ENCODE measurements around the gene FAM200B. TPM values are rescaled to one million over a fixed set of nuclear protein-coding genes. Genes with fewer than 3 reads are reported as not detected.

The FAM200B gene
- total and polyA plus RNA-seq, 2 donors (not counting 3 experiments of a cell fraction or from before 2014, with no cell fraction given): 13.9 to 24.6 TPM

DNA sequence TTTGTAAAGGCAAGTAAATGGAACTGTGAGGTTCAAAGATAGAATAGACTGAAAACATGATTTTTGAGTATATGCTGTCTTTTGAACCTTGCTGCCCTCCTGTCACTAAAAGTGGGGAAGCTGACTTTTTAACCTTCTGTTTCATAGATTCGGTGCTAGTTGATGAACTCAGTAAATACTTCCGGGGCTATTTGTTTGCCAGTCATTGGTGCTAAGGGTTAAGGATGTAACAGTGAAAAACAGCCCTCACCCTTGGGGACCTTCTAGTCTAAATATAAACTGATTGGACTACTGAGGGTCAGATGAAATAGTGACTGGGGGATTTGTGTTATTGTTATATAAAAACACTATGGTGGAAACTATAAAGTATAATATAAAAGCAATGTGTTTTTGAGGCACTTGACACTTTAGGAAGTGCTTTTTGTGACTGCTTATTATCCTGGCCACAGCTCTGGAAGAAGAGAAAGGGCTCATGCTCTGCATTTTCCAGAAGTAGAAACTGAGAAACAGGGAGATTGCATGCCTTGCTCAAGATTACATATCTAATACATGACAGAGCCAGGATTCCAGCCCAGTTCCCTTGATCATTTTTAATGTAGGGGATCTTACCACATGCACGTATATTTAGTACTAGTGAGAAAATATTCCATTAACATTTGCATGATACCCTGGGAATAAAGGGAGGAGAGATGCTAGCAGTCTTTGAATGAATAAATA is 25.2 kb downstream of the FAM200B start:
- FAIRE-seq (no peak), DNase-seq (ENCODE audit: low read depth, low spot score) (no peak)
- no peaks in the 10 kb centered on the region for H4K20me1 ChIP-seq (replicated peaks; ENCODE audit: control insufficient read depth, extremely low read depth, insufficient read depth, low read length)
- no peaks in the 10 kb centered on the region for H3K9me3 ChIP-seq (replicated peaks; ENCODE audit: control insufficient read depth, insufficient read depth, low read length)
- no peaks in the 10 kb centered on the region for H3K36me3 ChIP-seq (ENCODE audit: control insufficient read depth in 2 of 2, extremely low read depth in 1 of 2, insufficient read depth in 2 of 2, low read length in 2 of 2)
- TF ChIP-seq MYC (IDR thresholded peaks at IDR 0.05; ENCODE audit: low read depth, low read length) (no peak), POLR2A (IDR thresholded peaks at IDR 0.05; ENCODE audit: low read depth, low read length) (no peak), FOS (IDR thresholded peaks at IDR 0.05; ENCODE audit: borderline replicate concordance, insufficient read depth, low read length) (no peak), JUN (IDR thresholded peaks at IDR 0.05; ENCODE audit: borderline replicate concordance, insufficient read depth, insufficient read length, low read depth) (no peak), EZH2 (IDR thresholded peaks at IDR 0.05; ENCODE audit: borderline replicate concordance, low read depth, low read length, severe bottlenecking) (no peak), POLR2AphosphoS5 (IDR thresholded peaks at IDR 0.05; ENCODE audit: insufficient read depth, low read depth, low read length) (no peak), GATA2 (IDR thresholded peaks at IDR 0.05; ENCODE audit: insufficient read depth, insufficient read length, low read depth, low read length) (no peak)
- TF ChIP-seq, protein P1, sequence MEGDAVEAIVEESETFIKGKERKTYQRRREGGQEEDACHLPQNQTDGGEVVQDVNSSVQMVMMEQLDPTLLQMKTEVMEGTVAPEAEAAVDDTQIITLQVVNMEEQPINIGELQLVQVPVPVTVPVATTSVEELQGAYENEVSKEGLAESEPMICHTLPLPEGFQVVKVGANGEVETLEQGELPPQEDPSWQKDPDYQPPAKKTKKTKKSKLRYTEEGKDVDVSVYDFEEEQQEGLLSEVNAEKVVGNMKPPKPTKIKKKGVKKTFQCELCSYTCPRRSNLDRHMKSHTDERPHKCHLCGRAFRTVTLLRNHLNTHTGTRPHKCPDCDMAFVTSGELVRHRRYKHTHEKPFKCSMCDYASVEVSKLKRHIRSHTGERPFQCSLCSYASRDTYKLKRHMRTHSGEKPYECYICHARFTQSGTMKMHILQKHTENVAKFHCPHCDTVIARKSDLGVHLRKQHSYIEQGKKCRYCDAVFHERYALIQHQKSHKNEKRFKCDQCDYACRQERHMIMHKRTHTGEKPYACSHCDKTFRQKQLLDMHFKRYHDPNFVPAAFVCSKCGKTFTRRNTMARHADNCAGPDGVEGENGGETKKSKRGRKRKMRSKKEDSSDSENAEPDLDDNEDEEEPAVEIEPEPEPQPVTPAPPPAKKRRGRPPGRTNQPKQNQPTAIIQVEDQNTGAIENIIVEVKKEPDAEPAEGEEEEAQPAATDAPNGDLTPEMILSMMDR (IDR thresholded peaks at IDR 0.05; ENCODE audit: extremely low read depth in 1 of 2, insufficient read depth in 1 of 2, low read depth in 1 of 2, low read length in 2 of 2): no peak
- TF ChIP-seq, protein P2, sequence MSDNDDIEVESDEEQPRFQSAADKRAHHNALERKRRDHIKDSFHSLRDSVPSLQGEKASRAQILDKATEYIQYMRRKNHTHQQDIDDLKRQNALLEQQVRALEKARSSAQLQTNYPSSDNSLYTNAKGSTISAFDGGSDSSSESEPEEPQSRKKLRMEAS (IDR thresholded peaks at IDR 0.05; ENCODE audit: insufficient read depth, insufficient read length): no peak
- H2AFZ ChIP-seq (ENCODE audit: low read depth, low read length): no peak overlapping the region
- no peak overlapping the region for H3K27ac ChIP-seq (ENCODE audit: insufficient read depth, low read depth, low read length)
- intact Hi-C loops (cut with micrococcal nuclease) (no loop called here), dilution Hi-C loops (cut with MboI; ENCODE audit: extremely low pct_ligation_motif_present, low sequenced_read_pairs) (no loop called here)
- no peaks in the 10 kb centered on the region for H3K27me3 ChIP-seq (ENCODE audit: control insufficient read depth in 2 of 2, insufficient read depth in 2 of 2, low read length in 2 of 2)
- H3K4me2 ChIP-seq (ENCODE audit: insufficient read depth, low read length): no peak overlapping the region
- H3K79me2 ChIP-seq (ENCODE audit: control insufficient read depth, insufficient read depth, low read length): no peaks in the 10 kb centered on the region
- no peaks in the 10 kb centered on the region for H3K9me1 ChIP-seq (replicated peaks; ENCODE audit: control insufficient read depth, extremely low read depth, insufficient read depth, low read length)
- ChIA-PET CTCF (interaction anchor here (0.6 kb wide), 1 partner anchor 22 kb away, joined by 3 read pairs; no protein-coding TSS in a partner anchor), POLR2A (no interaction called here)
- H3K9ac ChIP-seq (replicated peaks; ENCODE audit: extremely low read depth, insufficient read depth, low read length): no peak overlapping the region
- H3K4me3 ChIP-seq (replicated peaks in 1 of 3; ENCODE audit: insufficient read depth in 1 of 3, low read depth in 1 of 3, low read length in 3 of 3): no peak overlapping the region
- BruUV-seq (replicated peaks): no TSS peak
- peaks cover 5% of the 10 kb centered on the region for H3K4me1 ChIP-seq (ENCODE audit: control insufficient read depth, extremely low read depth, insufficient read depth, low read length)
